ENCODE data around the gene UBE3B. TPM values are rescaled to one million over a fixed set of nuclear protein-coding genes. Genes with fewer than 3 reads are reported as not detected.

UBE3B gene
- total RNA-seq, 1 experiment from 2014 or later: 38.6 TPM

DNA sequence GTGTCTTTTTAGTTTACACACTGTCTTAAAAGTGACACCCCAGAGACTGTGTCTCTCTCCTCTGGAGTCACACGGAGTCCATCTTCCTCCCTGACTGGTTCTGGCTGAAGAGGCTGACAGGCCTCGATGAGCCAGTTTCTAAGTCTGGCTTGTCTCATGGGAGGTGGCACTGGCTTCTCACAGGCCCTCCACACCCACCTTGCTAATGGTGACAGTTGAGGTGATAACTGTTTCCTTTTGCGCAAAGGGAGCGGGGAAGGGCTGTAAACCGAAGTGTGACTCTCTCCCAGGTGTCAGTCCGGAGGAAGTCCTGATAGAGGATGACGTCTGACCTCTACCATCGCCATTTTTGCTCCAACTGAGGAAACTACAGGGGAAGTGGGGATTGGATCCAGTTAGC is 30.6 kb upstream of the UBE3B start:
- BruUV-seq (replicated peaks): no TSS peak
- CTCF ChIA-PET: interaction anchor here (3.3 kb wide), 1 partner anchor 13 kb away, joined by 22 read pairs; no protein-coding TSS in a partner anchor
- intact Hi-C loops (cut with micrococcal nuclease): no loop called here
- H3K9me3 Mint-ChIP-seq (ENCODE audit: unreplicated experiment): no peaks in the 10 kb centered on the region
- no peak for DNase-seq (ENCODE audit: unreplicated experiment)
- H3K4me1 Mint-ChIP-seq (ENCODE audit: insufficient read depth, unreplicated experiment): peaks cover 5% of the 10 kb centered on the region
- H3K27me3 Mint-ChIP-seq (ENCODE audit: insufficient read depth, unreplicated experiment): no peaks in the 10 kb centered on the region
- POLR2A ChIA-PET: interaction anchor here (2.8 kb wide), 1 partner anchor 16 kb away, joined by 12 read pairs; no protein-coding TSS in a partner anchor
- no peak overlapping the region for H3K4me3 Mint-ChIP-seq (ENCODE audit: unreplicated experiment)
- no peak overlapping the region for H3K27ac Mint-ChIP-seq (ENCODE audit: low read depth, unreplicated experiment)
- peaks cover 52% of the 10 kb centered on the region for H3K36me3 Mint-ChIP-seq (ENCODE audit: insufficient read depth, unreplicated experiment)
- TF ChIP-seq, protein P1, sequence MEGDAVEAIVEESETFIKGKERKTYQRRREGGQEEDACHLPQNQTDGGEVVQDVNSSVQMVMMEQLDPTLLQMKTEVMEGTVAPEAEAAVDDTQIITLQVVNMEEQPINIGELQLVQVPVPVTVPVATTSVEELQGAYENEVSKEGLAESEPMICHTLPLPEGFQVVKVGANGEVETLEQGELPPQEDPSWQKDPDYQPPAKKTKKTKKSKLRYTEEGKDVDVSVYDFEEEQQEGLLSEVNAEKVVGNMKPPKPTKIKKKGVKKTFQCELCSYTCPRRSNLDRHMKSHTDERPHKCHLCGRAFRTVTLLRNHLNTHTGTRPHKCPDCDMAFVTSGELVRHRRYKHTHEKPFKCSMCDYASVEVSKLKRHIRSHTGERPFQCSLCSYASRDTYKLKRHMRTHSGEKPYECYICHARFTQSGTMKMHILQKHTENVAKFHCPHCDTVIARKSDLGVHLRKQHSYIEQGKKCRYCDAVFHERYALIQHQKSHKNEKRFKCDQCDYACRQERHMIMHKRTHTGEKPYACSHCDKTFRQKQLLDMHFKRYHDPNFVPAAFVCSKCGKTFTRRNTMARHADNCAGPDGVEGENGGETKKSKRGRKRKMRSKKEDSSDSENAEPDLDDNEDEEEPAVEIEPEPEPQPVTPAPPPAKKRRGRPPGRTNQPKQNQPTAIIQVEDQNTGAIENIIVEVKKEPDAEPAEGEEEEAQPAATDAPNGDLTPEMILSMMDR (IDR thresholded peaks at IDR 0.05; ENCODE audit: unreplicated experiment): no peak

DNA sequence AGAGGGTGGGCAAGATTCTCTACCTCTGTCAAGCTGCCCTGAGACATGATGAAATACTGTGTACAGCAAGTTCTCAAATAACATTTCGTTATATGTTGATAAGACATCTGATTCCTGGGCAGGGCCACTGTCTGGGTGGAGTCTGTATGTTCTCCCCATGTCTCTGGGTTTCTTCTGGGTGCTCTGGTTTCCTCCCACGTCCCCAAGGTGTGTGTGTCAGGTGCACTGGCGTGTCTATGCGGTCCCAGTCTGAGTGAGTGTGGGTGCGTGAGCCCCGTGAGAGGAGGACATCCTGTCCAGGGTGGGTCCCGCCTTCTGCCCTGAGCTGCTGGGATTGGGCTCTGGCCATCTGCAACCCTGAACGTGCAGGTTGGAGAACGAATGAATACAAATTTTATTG is 30.0 kb upstream of the UBE3B start:
- Mint-ChIP-seq H3K4me3 (ENCODE audit: unreplicated experiment) (no peak overlapping the region), H3K4me1 (ENCODE audit: insufficient read depth, unreplicated experiment) (peaks cover 5% of the 10 kb centered on the region), H3K27ac (ENCODE audit: low read depth, unreplicated experiment) (no peak overlapping the region), H3K9me3 (ENCODE audit: unreplicated experiment) (no peaks in the 10 kb centered on the region), H3K27me3 (ENCODE audit: insufficient read depth, unreplicated experiment) (no peaks in the 10 kb centered on the region), H3K36me3 (ENCODE audit: insufficient read depth, unreplicated experiment) (peaks cover 57% of the 10 kb centered on the region)
- no peak for DNase-seq (ENCODE audit: unreplicated experiment)
- intact Hi-C loops (cut with micrococcal nuclease): no loop called here
- ChIA-PET POLR2A (interaction anchor here (2.8 kb wide), 1 partner anchor 15 kb away, joined by 12 read pairs; no protein-coding TSS in a partner anchor), CTCF (interaction anchor here (3.3 kb wide), 1 partner anchor 14 kb away, joined by 22 read pairs; no protein-coding TSS in a partner anchor)
- TF ChIP-seq, protein P1 (IDR thresholded peaks at IDR 0.05; ENCODE audit: unreplicated experiment): no peak
- no TSS peak for BruUV-seq (replicated peaks)

DNA sequence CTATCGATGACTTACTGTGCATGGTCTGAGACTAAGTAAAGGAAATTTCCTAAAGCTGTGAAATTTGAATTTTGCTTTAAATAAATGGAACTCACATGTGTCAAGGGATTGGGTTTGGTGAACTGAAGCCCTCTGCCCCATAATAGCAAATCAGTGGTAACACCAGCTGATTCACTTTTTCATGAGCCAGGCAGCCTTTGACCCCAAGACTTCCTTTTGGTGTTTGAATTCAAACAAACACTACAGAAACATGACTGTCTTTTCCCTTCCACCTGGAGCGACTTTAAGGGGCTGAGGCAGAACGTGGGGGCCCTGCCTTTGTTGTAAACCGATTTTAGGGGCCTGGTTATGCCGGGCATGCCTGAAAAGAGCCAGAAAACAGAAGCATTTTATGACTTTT is 29.2 kb upstream of the UBE3B start:
- Mint-ChIP-seq H3K4me3 (ENCODE audit: unreplicated experiment) (no peak overlapping the region), H3K9me3 (ENCODE audit: unreplicated experiment) (no peaks in the 10 kb centered on the region), H3K4me1 (ENCODE audit: insufficient read depth, unreplicated experiment) (peaks cover 5% of the 10 kb centered on the region), H3K27me3 (ENCODE audit: insufficient read depth, unreplicated experiment) (no peaks in the 10 kb centered on the region), H3K27ac (ENCODE audit: low read depth, unreplicated experiment) (no peak overlapping the region), H3K36me3 (ENCODE audit: insufficient read depth, unreplicated experiment) (peaks cover 62% of the 10 kb centered on the region)
- ChIA-PET CTCF (interaction anchor here (3.3 kb wide), 1 partner anchor 14 kb away, joined by 22 read pairs; no protein-coding TSS in a partner anchor), POLR2A (interaction anchor here (2.8 kb wide), 1 partner anchor 14 kb away, joined by 12 read pairs; no protein-coding TSS in a partner anchor)
- intact Hi-C loops (cut with micrococcal nuclease): no loop called here
- BruUV-seq (replicated peaks): no TSS peak
- no peak for DNase-seq (ENCODE audit: unreplicated experiment)
- TF ChIP-seq, protein P1 (IDR thresholded peaks at IDR 0.05; ENCODE audit: unreplicated experiment): no peak

DNA sequence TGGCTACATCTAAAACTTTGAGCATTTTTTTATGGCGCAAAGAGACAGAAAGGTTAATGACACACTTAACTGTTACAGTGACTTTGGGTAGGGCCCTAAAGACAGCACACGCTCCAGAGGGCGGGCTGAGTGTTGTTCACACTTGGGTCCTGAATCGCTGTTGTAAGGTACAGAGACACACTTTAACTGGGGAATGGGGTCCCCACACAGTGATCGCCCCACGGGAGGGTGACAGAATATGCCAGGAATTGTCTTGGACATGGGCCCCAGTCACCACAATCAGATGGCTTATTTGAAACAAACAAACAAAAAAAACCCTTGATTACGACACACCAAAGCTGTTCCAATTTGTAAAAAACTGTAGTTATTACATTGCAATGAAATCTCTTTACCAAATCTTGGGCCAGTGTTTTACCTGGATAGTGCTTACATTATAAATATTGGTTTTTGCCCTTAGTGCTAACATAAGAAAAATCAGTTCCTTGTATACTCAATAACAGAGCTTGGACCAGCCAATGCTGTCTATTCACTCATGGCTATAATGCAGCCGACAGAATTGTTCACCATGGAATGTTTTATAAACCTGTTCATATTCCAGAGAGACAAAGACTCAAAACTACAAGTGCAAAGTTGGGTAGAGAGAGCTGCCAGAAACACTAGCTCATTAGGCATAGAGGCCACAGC is 28.6 kb upstream of the UBE3B start:
- intact Hi-C loops (cut with micrococcal nuclease): no loop called here
- peaks cover 4% of the 10 kb centered on the region for H3K4me1 Mint-ChIP-seq (ENCODE audit: insufficient read depth, unreplicated experiment)
- TF ChIP-seq, protein P1 (IDR thresholded peaks at IDR 0.05; ENCODE audit: unreplicated experiment): no peak
- H3K36me3 Mint-ChIP-seq (ENCODE audit: insufficient read depth, unreplicated experiment): peaks cover 62% of the 10 kb centered on the region
- H3K27me3 Mint-ChIP-seq (ENCODE audit: insufficient read depth, unreplicated experiment): no peaks in the 10 kb centered on the region
- BruUV-seq (replicated peaks): no TSS peak
- H3K4me3 Mint-ChIP-seq (ENCODE audit: unreplicated experiment): no peak overlapping the region
- POLR2A ChIA-PET: interaction anchor here (1.0 to 1.2 kb wide), 2 partner anchors 13 to 29 kb away, joined by 4 read pairs; partner anchors contain the start of genes KCTD10 and UBE3B
- CTCF ChIA-PET: interaction anchor here (0.6 to 3.3 kb wide), 3 partner anchors 12 to 257 kb away, joined by 3 to 22 read pairs (median 5); no protein-coding TSS in a partner anchor
- no peaks in the 10 kb centered on the region for H3K9me3 Mint-ChIP-seq (ENCODE audit: unreplicated experiment)
- DNase-seq (ENCODE audit: unreplicated experiment): no peak
- H3K27ac Mint-ChIP-seq (ENCODE audit: low read depth, unreplicated experiment): no peak overlapping the region

Data from MCF 10A (cell line).